ENCODE measurements around the gene RIPOR2.

The RIPOR2 gene

GRCh38 chr6:24980507-24981385, 45.0 kb upstream of the RIPOR2 start:
- no peak overlapping the region for H4K8ac ChIP-seq (ENCODE audit: low read depth, low read length)
- H2BK120ac ChIP-seq (ENCODE audit: low read depth, low read length), result peak overlapping the region; percentile 99
- no peaks in the 10 kb centered on the region for H3K79me1 ChIP-seq (ENCODE audit: low read length)
- no peak overlapping the region for H2BK15ac ChIP-seq (replicated peaks; ENCODE audit: low read depth)
- H4K5ac ChIP-seq (ENCODE audit: low read length), result no peak overlapping the region
- WGBS (ENCODE audit: extremely low coverage, insufficient coverage, low lambda C conversion rate), result no CpG with 5 or more reads among the region's 4 CpGs
- peak overlapping the region; percentile 78 for H3K56ac ChIP-seq (ENCODE audit: low read length)
- peaks cover 12% of the 10 kb centered on the region for H3K4me1 ChIP-seq (ENCODE audit: control insufficient read depth, low read depth, low read length)
- DNase-seq, result peak; percentile 93
- peak overlapping the region; percentile 82 for H3K18ac ChIP-seq (ENCODE audit: low read length)
- H3K4me3 ChIP-seq (ENCODE audit: low read length), result no peak overlapping the region
- no peaks in the 10 kb centered on the region for H3K36me3 ChIP-seq (ENCODE audit: control insufficient read depth, insufficient read depth, low read length)
- peak overlapping the region; percentile 96 for H3K27ac ChIP-seq (ENCODE audit: low read depth, low read length)
- H3K9ac ChIP-seq (ENCODE audit: low read length), result no peak overlapping the region
- no peak overlapping the region for H3K4ac ChIP-seq (ENCODE audit: low read depth, low read length)
- H3K79me2 ChIP-seq (ENCODE audit: control insufficient read depth, insufficient read depth, low read length), result no peaks in the 10 kb centered on the region
- H2AK5ac ChIP-seq (ENCODE audit: low read length), result no peak overlapping the region
- no peak overlapping the region for H3K4me2 ChIP-seq (ENCODE audit: low read length)
- no peaks in the 10 kb centered on the region for H3K27me3 ChIP-seq (ENCODE audit: insufficient read depth, low read length, poor library complexity)
- peak overlapping the region; percentile 64 for H2BK5ac ChIP-seq (ENCODE audit: low read length)
- no peak overlapping the region for H3K23ac ChIP-seq (ENCODE audit: low read length)

GRCh38 chr6:24979176-24979575, 43.4 kb upstream of the RIPOR2 start:
- DNase-seq, result no peak
- H3K56ac ChIP-seq (ENCODE audit: low read length), result no peak overlapping the region
- H3K4me3 ChIP-seq (ENCODE audit: low read length), result no peak overlapping the region
- no peak overlapping the region for H3K9ac ChIP-seq (ENCODE audit: low read length)
- H2BK5ac ChIP-seq (ENCODE audit: low read length), result no peak overlapping the region
- H3K18ac ChIP-seq (ENCODE audit: low read length), result peak overlapping the region; percentile 60
- no peak overlapping the region for H3K27ac ChIP-seq (ENCODE audit: low read depth, low read length)
- H3K27me3 ChIP-seq (ENCODE audit: insufficient read depth, low read length, poor library complexity), result no peaks in the 10 kb centered on the region
- H3K4ac ChIP-seq (ENCODE audit: low read depth, low read length), result no peak overlapping the region
- H3K4me1 ChIP-seq (ENCODE audit: control insufficient read depth, low read depth, low read length), result peaks cover 12% of the 10 kb centered on the region
- no peaks in the 10 kb centered on the region for H3K36me3 ChIP-seq (ENCODE audit: control insufficient read depth, insufficient read depth, low read length)
- no peak overlapping the region for H4K5ac ChIP-seq (ENCODE audit: low read length)
- no peaks in the 10 kb centered on the region for H3K79me1 ChIP-seq (ENCODE audit: low read length)
- H3K79me2 ChIP-seq (ENCODE audit: control insufficient read depth, insufficient read depth, low read length), result no peaks in the 10 kb centered on the region
- no peak overlapping the region for H3K23ac ChIP-seq (ENCODE audit: low read length)
- no peak overlapping the region for H2BK15ac ChIP-seq (replicated peaks; ENCODE audit: low read depth)
- H4K8ac ChIP-seq (ENCODE audit: low read depth, low read length), result no peak overlapping the region
- no CpG with 5 or more reads among the region's 2 CpGs for WGBS (ENCODE audit: extremely low coverage, insufficient coverage, low lambda C conversion rate)
- H2BK120ac ChIP-seq (ENCODE audit: low read depth, low read length), result no peak overlapping the region
- no peak overlapping the region for H2AK5ac ChIP-seq (ENCODE audit: low read length)
- no peak overlapping the region for H3K4me2 ChIP-seq (ENCODE audit: low read length)

GRCh38 chr6:24974182-24975171, 38.7 kb upstream of the RIPOR2 start:
- no peak overlapping the region for H3K56ac ChIP-seq (ENCODE audit: low read length)

GRCh38 chr6:24972311-24972958, 36.7 kb upstream of the RIPOR2 start:
- no CpG with 5 or more reads among the region's 3 CpGs for WGBS (ENCODE audit: extremely low coverage, insufficient coverage, low lambda C conversion rate)
- Histone ChIP-seq H3K4me2 (ENCODE audit: low read length) (no peak overlapping the region), H3K9ac (ENCODE audit: low read length) (no peak overlapping the region), H2BK15ac (replicated peaks; ENCODE audit: low read depth) (no peak overlapping the region), H3K27me3 (ENCODE audit: insufficient read depth, low read length, poor library complexity) (no peaks in the 10 kb centered on the region), H3K4me1 (ENCODE audit: control insufficient read depth, low read depth, low read length) (no peaks in the 10 kb centered on the region), H3K18ac (ENCODE audit: low read length) (peak overlapping the region; percentile 39), H3K56ac (ENCODE audit: low read length) (no peak overlapping the region), H3K23ac (ENCODE audit: low read length) (no peak overlapping the region), H3K4me3 (ENCODE audit: low read length) (no peak overlapping the region), H3K36me3 (ENCODE audit: control insufficient read depth, insufficient read depth, low read length) (no peaks in the 10 kb centered on the region), H4K8ac (ENCODE audit: low read depth, low read length) (no peak overlapping the region), H2AK5ac (ENCODE audit: low read length) (no peak overlapping the region), H4K5ac (ENCODE audit: low read length) (no peak overlapping the region), H3K4ac (ENCODE audit: low read depth, low read length) (no peak overlapping the region), H2BK120ac (ENCODE audit: low read depth, low read length) (peak overlapping the region; percentile 73), H3K27ac (ENCODE audit: low read depth, low read length) (no peak overlapping the region), H2BK5ac (ENCODE audit: low read length) (no peak overlapping the region), H3K79me1 (ENCODE audit: low read length) (no peaks in the 10 kb centered on the region), H3K79me2 (ENCODE audit: control insufficient read depth, insufficient read depth, low read length) (no peaks in the 10 kb centered on the region)
- DNase-seq, result no peak

More at GRCh38 chr6:24974182-24975171, 38.7 kb upstream of the RIPOR2 start:
- Histone ChIP-seq H3K79me1 (ENCODE audit: low read length) (no peaks in the 10 kb centered on the region), H3K79me2 (ENCODE audit: control insufficient read depth, insufficient read depth, low read length) (no peaks in the 10 kb centered on the region), H3K4me1 (ENCODE audit: control insufficient read depth, low read depth, low read length) (no peaks in the 10 kb centered on the region), H3K18ac (ENCODE audit: low read length) (no peak overlapping the region), H3K23ac (ENCODE audit: low read length) (no peak overlapping the region), H4K8ac (ENCODE audit: low read depth, low read length) (no peak overlapping the region), H2BK15ac (replicated peaks; ENCODE audit: low read depth) (no peak overlapping the region), H3K4me2 (ENCODE audit: low read length) (no peak overlapping the region), H3K4me3 (ENCODE audit: low read length) (no peak overlapping the region), H3K4ac (ENCODE audit: low read depth, low read length) (no peak overlapping the region), H3K27me3 (ENCODE audit: insufficient read depth, low read length, poor library complexity) (no peaks in the 10 kb centered on the region), H3K36me3 (ENCODE audit: control insufficient read depth, insufficient read depth, low read length) (no peaks in the 10 kb centered on the region), H2AK5ac (ENCODE audit: low read length) (no peak overlapping the region), H4K5ac (ENCODE audit: low read length) (no peak overlapping the region), H2BK120ac (ENCODE audit: low read depth, low read length) (no peak overlapping the region), H3K27ac (ENCODE audit: low read depth, low read length) (no peak overlapping the region), H2BK5ac (ENCODE audit: low read length) (no peak overlapping the region), H3K9ac (ENCODE audit: low read length) (no peak overlapping the region)
- no CpG with 5 or more reads among the region's 7 CpGs for WGBS (ENCODE audit: extremely low coverage, insufficient coverage, low lambda C conversion rate)
- no peak for DNase-seq

GRCh38 chr6:24971067-24971466, 35.3 kb upstream of the RIPOR2 start:
- H3K27ac ChIP-seq (ENCODE audit: low read depth, low read length), result no peak overlapping the region
- H3K4me3 ChIP-seq (ENCODE audit: low read length), result no peak overlapping the region
- no peak overlapping the region for H3K4ac ChIP-seq (ENCODE audit: low read depth, low read length)
- H3K56ac ChIP-seq (ENCODE audit: low read length), result no peak overlapping the region
- H3K79me1 ChIP-seq (ENCODE audit: low read length), result no peaks in the 10 kb centered on the region
- no peak overlapping the region for H4K8ac ChIP-seq (ENCODE audit: low read depth, low read length)
- no peak overlapping the region for H4K5ac ChIP-seq (ENCODE audit: low read length)
- H3K9ac ChIP-seq (ENCODE audit: low read length), result no peak overlapping the region
- H3K18ac ChIP-seq (ENCODE audit: low read length), result no peak overlapping the region
- no peak for DNase-seq
- H3K4me1 ChIP-seq (ENCODE audit: control insufficient read depth, low read depth, low read length), result no peaks in the 10 kb centered on the region
- no peaks in the 10 kb centered on the region for H3K27me3 ChIP-seq (ENCODE audit: insufficient read depth, low read length, poor library complexity)
- WGBS (ENCODE audit: extremely low coverage, insufficient coverage, low lambda C conversion rate), result no CpG with 5 or more reads among the region's 2 CpGs
- H2BK5ac ChIP-seq (ENCODE audit: low read length), result no peak overlapping the region
- no peak overlapping the region for H2BK120ac ChIP-seq (ENCODE audit: low read depth, low read length)
- H2AK5ac ChIP-seq (ENCODE audit: low read length), result no peak overlapping the region
- H3K4me2 ChIP-seq (ENCODE audit: low read length), result no peak overlapping the region
- no peak overlapping the region for H2BK15ac ChIP-seq (replicated peaks; ENCODE audit: low read depth)
- H3K79me2 ChIP-seq (ENCODE audit: control insufficient read depth, insufficient read depth, low read length), result no peaks in the 10 kb centered on the region
- H3K36me3 ChIP-seq (ENCODE audit: control insufficient read depth, insufficient read depth, low read length), result no peaks in the 10 kb centered on the region
- no peak overlapping the region for H3K23ac ChIP-seq (ENCODE audit: low read length)

All from mesendoderm (in vitro differentiated cells).